NCI-H526 (cell line): Measurements from ENCODE around the gene FAM184A.
"Not testable (repeated sequence)": the region's sequence is repeated elsewhere in the genome, so short reads cannot be mapped to it uniquely, and the experiment has no call there.

ENCODE experiments used
- DNase-seq, 2 experiments: peaks; one replicate each; lab custom pipeline; 2025; lab: John Stamatoyannopoulos, UW

Gene FAM184A

DNA sequence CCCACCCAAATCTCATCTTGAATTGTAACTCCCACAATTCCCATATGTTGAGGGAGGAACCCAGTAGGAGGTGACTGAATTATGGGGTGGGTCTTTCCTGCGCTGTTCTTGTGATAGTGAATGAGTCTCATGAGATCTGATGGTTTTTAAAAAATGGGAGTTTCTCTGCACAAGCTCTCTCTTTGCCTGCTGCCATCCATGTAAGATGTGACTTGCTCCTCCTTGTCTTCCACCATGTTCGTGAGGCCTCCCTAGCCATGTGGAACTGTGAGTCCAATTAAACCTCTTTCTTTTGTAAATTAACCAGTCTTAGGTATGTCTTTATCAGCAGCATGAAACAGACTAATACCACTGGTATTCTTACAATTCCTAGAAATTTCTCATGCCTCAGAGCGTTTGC is 69.2 kb downstream of the FAM184A start:
- DNase-seq = not testable (repeated sequence)

DNA sequence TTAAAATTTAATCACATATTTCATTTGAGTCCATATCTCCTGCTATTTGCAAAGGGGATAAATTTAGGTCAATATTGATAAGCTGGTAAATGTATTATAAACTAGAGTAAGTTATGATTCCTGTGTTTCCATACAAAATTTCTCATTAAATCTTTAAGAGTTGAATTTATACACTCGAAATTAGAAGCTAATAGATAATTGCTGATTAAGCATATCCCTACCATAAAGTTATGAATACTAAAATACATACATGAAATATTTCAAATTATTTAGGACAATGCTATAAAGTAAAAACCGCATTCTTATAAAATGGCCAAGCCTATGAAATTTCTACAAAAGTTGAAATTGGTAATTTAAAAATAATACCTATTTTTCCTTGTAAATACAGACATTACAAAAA is 71.5 kb downstream of the FAM184A start:
- DNase-seq = no peak

DNA sequence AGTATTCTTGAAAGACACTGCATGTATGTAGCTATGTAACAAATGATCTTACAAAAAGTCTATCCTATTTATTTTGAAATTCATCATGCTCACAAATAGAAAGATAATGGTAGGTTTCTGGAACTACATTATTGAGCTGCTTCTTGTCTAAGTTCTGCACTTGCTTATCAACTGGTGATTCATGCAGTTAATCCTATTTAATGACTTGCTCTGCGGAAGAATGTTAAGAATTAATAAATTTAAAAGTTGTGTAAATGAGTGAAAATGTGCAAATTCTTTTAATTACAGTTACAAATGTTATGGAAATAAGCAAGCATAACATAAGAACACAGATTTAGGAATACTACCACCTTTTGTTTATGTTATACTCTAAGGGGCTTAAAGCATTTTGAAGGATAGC is 76.4 kb downstream of the FAM184A start:
- no peak for DNase-seq

DNA sequence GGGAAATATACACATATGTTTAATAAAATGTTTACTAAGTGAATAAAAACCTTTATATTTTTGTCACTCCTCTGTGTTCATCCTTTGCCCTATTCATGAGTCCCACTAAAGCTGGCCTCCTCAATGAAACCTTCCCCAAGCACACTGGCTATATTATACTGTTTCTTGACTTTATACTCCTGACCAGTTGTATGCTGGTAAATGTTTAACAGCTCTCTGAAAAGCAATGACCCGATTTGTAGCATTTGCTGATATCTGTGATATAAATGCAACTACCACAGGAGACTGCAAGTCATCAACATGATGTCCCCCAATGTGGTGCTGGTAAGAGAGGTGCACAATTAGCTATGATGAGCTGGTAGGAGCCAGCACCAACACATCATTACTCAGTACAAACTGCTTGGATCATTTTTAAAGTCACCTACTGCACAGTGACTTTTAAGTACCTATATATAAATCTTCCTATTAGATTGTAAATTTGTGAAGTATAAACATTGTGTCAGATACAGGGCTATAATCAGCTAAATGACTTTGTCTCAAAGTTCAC is 78.9 kb downstream of the FAM184A start:
- no peak for DNase-seq

DNA sequence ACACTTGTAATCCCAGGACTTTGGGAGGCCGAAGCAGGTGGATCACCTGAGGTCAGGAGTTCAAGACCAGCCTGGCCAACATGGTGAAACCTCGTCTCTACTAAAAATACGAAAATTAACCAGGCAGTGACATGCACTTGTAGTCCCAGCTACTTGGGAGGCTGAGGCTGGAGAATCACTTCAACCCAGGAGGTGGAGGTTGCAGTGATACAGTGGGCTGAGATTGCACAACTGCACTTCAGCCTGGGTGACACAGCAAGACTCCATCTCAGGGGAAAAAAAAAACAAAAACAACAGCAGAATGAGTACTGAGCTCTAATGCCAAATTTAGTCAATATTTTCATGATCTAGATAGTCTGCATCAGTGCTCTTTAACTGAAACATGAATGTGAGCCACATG is 81.0 kb downstream of the FAM184A start:
- not testable (repeated sequence) for DNase-seq

DNA sequence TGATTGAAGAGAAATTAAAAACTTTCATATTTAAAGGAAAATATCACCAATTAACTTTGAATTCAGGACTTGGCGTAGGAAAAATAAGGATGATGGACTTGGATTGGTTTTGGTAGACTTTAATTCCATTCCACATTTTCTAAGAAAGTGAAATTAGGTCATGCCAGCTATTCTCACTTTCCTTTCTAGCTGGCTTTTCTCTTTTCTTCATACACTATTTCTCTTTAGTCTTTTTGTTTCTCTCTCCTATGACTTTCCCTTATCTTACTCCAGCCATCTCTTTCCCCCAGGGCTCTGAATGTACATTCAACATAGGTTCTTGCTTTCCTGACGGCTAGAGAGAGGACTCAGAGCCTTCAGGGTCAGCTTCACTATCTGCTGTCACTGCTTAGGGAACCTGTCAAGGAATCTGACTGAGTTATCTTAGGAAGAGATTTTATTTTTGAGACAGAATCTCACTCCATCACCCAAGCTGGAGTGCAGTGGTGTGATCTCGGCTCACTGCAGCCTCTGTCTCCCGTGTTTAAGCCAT is 82.1 kb downstream of the FAM184A start:
- no peak for DNase-seq

DNA sequence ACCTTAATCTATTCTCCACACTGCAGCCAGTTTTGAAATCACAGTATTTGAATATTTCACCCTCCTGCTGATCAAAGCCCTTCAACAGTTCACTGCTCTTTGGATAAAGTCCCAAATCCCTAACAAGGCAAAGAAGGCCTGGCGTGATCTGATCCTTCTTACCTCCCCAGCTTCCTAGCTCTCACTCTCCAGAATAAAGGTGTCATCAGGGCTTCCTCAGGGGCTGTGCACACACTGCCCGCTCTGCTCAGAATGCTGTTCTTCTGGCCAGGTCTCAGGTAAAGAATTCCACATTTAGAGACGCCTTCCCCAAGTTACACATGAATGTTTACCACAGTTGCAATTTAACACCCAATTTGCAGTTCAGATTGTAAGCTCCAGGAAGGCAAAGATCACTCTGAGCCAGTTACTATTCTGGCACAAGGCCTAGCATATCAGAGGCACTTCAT is 84.6 kb downstream of the FAM184A start:
- DNase-seq = peak in 1 of 2 experiments; percentile 19

DNA sequence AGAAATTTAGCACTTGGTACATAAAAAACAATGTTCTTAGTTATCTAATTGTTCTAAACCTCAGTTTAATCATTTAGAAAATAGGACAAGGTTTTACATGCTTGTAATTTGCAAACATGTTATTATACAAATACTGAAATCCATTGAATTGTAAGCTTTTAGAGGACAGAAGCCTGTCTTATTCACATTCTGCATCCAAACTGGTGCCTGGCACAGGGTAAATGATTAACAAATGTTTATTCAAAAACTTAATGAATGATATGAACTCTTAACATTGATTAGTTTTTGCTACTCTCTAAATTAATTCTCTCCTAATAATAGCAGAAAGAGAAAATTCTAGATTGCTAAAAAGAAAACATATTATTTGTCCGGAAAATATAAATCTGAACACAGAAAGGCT is 85.1 kb downstream of the FAM184A start:
- peak in 1 of 2 experiments; percentile 14 for DNase-seq

DNA sequence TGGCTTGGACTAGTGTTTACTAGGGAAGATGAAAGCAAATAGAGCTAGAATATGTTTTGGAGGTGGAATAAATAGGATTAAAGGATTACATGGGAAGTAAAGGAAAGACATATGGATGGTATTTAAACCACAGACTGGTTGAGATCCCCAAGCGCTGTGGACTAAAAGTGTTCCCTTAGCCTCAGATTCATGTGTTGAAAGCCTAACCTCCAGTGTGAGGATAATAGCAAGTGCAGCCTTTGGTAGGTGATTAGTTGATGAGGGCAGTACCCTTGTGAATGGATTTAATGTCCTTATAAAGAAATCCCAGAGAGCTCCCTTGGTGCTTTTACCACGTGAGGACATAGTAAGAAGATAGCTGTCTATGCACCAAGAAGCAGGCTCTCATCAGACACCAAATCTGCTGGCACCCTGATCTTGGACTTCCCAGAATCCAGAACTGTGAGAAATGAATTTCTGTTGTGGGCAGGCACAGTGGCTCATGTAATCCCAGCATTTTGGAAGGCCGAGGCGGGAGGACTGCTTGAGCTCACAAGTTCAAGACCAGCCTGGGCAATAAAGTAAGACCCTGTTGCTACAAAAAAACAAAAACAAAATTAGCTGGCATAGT is 86.2 kb downstream of the FAM184A start:
- DNase-seq = no peak

DNA sequence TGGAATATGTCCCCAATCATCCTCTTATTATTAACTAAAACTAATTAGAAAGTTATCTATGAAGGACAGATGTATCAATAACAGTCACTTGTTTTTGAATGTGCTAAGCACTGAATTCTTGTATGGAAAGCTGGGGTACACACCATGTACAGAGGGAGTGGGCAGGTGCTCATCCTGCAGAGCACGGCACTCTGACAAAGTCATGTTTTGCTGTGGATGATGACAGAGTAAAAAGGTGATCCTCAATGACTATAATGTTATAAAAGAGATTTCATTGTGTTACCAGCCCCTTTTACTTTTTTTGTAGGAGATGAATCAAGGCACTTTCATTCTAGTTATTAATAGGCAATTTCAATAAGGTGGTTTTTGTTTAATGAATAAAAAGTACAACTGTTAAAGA is 92.2 kb downstream of the FAM184A start:
- DNase-seq = no peak

DNA sequence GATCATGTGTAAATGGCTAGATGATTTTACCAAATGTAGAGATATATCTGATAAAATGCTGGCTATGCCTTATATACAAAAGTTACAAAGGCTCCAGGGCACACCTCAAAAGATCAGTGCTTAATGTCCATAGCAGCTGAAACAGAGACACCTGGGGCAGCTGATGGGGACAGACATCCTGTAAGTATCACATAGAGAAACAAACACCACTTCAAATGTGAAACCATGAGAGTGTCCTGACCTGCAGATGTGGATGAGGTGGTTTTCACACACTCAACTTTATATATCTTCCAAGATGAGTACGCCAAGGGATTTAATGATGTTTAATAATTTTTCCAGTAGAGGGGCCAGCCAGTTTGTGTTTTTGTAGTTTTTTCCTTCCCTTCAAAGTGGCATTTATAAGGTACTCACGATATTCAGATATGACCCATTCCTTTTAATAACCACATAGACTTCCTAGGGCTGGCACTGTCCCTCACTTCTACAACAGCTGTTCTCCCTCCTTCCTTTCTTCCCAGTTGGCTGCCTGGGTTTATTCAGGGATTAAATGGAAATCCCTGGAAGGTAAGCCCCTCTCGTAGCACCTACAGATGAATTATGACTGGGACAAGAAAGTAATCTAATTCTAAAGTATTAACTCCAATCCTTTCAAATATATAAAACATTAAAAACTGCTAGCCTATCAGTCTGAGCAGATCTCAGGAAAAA is 93.2 kb downstream of the FAM184A start:
- no peak for DNase-seq

DNA sequence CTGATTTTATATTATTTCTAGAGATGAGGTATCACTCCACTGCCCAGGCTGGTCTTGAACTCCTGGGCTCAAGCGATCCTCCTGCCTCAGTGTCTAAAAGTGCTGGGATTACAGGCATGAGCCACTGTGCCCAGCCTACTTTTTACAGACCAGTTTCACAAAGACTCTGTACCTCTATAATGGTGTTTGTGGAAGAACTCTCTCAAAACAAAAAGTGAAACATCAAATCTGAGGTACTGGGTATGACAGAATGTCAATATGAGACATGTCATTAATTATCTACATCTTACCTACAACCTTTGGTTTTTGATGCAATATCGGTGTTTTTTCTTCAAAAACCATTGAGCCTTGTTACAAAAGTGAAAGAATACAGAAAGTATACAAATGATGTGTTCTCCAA is 94.1 kb downstream of the FAM184A start:
- DNase-seq = no peak

DNA sequence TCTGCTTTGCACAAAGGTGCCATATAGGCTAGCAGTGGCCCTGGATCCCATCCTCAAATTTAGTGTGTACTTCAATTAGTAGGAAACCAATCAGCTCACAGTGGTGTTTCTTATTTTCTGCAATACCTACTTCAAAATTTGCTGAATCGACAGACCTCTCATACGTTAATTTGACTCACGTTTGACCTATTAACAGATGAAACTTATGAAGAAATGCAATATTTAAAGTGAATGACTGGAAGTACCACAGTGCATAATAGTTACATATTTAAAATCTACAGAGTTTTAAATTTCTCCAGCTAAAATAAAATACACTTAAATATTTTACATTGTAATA is 95.9 kb downstream of the FAM184A start:
- no peak for DNase-seq

DNA sequence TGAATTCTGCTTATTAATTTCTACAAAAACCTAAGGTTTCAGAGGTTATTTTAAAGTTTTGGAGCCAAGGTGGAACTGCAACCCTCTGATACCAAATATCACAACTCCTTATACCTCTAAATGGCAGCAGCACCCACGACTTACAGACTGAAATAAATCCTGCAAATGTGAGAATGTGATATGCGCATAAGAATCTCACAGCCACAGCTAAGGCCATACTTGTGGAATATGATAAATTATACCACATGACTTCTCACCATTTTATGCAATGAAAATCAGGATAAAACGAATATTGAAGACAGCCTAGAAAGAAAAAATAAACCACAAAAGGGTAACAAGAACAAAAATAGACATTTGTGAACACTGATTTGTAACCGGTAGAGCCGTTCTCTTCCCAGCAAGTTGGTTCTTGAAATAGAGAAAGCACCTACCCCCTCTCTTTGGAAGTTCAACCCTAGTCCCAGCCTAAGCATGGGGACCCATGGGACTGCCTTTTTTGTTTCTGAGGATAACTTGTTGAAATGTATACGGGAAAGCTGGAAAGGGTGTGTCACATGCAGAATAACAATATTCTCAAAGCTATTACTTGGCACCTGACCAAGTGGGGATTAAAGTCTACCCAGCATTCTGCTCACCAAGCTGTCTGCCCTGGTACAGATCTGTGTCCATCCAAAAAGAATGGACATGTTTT is 96.4 kb downstream of the FAM184A start:
- DNase-seq = no peak

DNA sequence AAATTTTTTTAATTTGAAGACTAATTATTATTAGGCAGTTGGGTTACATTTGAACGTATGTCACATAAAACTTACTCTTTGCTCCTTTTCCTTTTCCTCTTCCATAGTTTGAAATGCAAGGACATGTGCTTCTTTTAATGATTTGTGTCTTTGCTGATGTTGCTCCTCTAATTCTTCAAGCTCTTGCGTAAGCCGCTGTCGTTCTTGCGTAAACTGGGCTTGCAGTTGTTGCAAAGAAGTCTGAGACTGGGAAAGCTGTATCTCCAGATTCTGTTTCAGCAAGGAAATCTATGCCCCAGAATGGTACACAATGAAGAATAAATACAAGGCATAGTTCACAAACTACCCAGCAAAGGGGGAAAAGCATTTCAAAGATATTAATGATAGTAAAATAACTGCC is 98.4 kb downstream of the FAM184A start:
- no peak for DNase-seq

DNA sequence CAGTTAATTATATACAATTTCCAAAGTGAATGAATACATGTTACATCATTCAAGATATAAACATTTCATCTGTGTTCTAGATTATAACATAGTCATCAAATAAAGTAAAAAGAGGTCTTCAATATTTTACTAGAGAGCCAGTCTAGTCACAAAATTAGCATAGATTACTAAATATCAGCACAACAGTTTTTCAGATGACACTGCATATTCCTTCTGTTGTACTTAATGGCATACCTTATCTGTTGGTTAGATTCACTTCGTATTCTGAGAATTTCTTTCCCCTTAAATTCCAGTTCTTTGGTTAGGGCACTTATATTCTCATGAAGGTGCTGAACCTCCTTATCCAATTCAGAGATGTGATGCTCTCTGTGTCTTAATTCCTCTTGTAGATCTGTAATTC is 103.7 kb downstream of the FAM184A start:
- no peak for DNase-seq

DNA sequence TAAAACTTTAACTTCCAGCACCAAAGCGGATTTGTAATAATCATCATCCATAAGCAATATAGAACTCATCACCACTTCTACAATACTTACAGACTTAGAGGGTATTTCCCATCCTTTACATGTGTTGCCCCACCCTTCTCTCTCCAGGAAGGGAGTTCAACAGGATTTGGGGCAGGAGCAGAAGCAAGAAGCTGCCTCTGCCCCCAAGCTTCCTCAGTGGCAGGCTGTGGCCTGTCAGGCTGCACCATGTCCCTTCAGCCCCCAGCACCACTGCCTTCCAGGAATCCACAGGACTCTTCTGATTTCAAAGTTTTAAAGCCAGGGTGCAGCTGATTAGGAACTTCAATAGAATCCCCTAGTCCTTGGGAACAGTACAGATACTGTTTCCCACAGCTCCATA is 106.8 kb downstream of the FAM184A start:
- DNase-seq = no peak

DNA sequence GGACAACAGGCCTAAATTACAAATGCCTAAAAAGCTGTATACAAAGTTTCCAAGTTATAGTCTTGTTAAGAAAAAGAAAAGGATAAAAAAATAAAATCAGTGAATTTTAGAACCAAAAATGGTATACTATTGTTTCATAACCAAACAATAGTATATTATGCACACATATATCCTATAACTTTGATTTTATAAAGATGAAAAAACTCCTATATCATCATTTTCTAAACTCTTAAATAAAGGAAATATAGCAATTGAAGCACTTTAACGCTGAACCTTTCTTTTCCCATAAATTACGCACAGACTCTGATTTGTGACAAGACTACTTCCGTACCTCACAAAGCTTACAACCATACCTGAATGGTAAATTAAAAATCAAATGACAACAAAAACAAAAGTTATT is 107.6 kb downstream of the FAM184A start:
- DNase-seq = no peak

DNA sequence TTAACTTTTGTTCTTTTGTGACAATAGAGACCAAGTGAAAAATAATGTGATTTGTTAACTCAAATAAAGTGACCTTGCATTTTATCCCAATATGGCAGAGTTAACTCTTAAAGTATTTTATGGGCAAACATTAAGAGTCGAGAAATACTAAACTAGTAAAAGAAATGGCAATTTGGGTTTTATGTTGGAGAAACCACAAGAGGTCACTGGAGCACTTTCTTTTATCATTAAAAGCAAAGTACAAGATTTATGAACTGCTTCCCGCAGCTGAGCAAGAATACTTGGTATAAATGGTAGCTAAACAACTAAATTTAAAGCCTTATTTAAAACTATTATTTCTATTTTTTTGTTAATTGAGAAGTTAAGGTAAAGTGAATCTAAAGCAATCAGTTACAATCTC is 110.0 kb downstream of the FAM184A start:
- peak in 1 of 2 experiments; percentile 11 for DNase-seq

DNA sequence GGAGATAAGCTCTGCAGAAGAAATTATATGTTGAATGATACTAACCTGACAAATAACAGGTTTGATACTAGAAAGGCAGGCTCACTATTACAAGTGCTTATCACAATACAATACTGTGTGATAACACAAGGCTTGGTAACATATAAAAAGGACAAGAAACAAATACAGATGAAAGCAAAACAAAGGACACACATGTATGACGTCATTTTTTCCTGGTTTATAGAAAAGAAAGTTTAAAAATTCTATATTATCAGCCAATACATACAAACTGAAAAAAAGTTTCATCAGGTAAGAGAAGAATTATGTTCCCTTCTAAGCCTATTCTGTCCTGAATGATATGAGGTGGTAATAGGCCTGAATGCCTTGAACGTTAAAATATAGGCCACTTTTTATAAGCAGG is 111.2 kb downstream of the FAM184A start:
- no peak for DNase-seq

DNA sequence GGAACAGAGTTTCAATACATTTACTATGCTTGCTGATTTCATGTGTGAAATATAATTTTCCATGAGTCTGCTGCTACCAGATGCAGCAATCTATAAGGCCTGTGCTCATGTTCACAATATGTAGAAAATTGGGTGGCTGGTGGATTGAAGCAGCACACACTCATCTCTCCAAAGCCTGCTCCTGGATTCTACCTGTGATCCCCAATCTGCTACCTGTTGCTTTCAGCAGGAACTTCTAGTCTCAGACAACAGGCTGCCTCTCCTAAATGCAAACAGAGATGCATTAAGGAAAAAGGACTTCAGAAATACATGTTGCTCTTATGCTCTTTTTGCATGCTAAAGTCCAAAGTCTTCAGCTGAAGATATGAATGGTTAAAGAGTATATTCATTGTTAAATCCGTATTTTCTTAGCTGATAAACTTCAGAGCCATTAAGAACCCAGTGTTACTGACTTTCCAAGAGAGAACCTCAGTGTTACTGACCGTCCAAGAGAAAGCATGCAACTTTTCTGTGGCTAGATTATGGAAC is 112.6 kb downstream of the FAM184A start:
- DNase-seq = no peak

DNA sequence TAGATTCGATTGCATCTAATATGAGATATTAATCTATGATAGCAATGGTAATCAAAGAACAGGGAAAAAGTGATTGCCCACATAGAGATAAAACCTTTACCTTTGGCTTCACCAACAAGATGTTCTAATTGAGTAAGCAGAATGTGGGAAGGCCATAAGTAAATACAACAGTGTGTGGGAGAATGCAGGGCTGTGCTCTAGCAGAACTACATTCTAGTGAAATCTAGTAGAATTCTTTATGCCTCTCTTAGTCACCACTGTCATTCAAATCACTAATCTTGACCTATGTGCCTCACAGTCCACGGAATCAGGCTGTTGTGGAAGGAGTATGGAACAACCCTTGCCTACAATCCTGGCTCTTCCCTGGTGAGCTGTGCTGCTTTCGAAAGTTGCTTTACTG is 113.1 kb downstream of the FAM184A start:
- no peak for DNase-seq

DNA sequence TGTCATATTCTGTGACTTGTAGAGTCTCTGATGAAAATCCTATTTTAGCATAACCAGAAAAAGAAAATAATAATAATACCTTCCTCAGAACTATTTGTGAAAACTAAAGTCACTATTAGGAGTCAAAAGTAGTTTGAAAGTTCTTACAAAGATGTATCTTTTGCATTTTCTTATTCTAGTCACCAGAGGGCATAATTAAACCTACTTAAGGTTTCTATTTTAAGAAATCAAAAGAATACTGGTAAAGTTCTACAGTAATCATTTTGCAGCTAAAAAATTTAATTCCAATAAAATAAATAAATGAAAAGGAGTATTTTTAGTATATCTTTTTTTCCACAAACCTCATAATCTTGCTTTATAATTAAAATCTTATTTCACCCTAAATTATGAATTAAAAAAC is 115.5 kb downstream of the FAM184A start:
- no peak for DNase-seq
